ENCODE data around the gene ZBED5. TPM values are rescaled to one million over a fixed set of nuclear protein-coding genes. Genes with fewer than 3 reads are reported as not detected.

ZBED5 gene
- total RNA-seq, 4 donors from 2014 or later: 26.6 to 63.2 (median 32.2) TPM

GRCh38 chr11:10807493-10808234, 50.2 kb downstream of the ZBED5 start:
- peaks cover 37% of the 10 kb centered on the region for H3K36me3 ChIP-seq
- peaks cover 52% of the 10 kb centered on the region for H3K4me1 ChIP-seq
- 1% methylated on average over 16 of the region's 39 CpGs for WGBS

GRCh38 chr11:10806206-10806605, 51.6 kb downstream of the ZBED5 start:
- no peak for DNase-seq (ENCODE audit: low spot score in 2 of 2)
- H3K4me1 ChIP-seq: peaks cover 52% of the 10 kb centered on the region
- no peak overlapping the region for H3K27ac ChIP-seq
- H3K9me3 ChIP-seq: no peaks in the 10 kb centered on the region
- H3K27me3 ChIP-seq: no peaks in the 10 kb centered on the region
- peak overlapping the region; percentile 100 for H3K4me3 ChIP-seq
- no peak for TF ChIP-seq POLR2A (IDR thresholded peaks at IDR 0.05)
- no peak for TF ChIP-seq POLR2AphosphoS5 (IDR thresholded peaks at IDR 0.05)
- no peak for TF ChIP-seq EP300 (IDR thresholded peaks at IDR 0.05)
- no peak for TF ChIP-seq CTCF (IDR thresholded peaks at IDR 0.05)
- 66% methylated on average over 4 of the region's 4 CpGs for WGBS
- peaks cover 51% of the 10 kb centered on the region for H3K36me3 ChIP-seq

More at GRCh38 chr11:10807493-10808234, 50.2 kb downstream of the ZBED5 start:
- DNase-seq (ENCODE audit: low spot score in 2 of 2): peak; percentile 85
- TF ChIP-seq CTCF (IDR thresholded peaks at IDR 0.05) (no peak), POLR2AphosphoS5 (IDR thresholded peaks at IDR 0.05) (peak in 2 of 3 donors; percentile 24 to 57), POLR2A (IDR thresholded peaks at IDR 0.05) (peak in 1 of 2 donors; percentile 33)
- Histone ChIP-seq H3K27me3 (no peaks in the 10 kb centered on the region), H3K27ac (peak overlapping the region; percentile 100), H3K4me3 (peak overlapping the region; percentile 100), H3K9me3 (no peaks in the 10 kb centered on the region)

- peak overlapping the region; percentile 100 for H3K4me3 ChIP-seq
Measured at GRCh38 chr11:10805741-10806140, 52.1 kb downstream of the ZBED5 start.

GRCh38 chr11:10803676-10804075, 54.2 kb downstream of the ZBED5 start:
- peaks cover 76% of the 10 kb centered on the region for H3K36me3 ChIP-seq
- TF ChIP-seq CTCF (IDR thresholded peaks at IDR 0.05) (no peak), POLR2AphosphoS5 (IDR thresholded peaks at IDR 0.05) (no peak), EP300 (IDR thresholded peaks at IDR 0.05) (no peak), POLR2A (IDR thresholded peaks at IDR 0.05) (no peak)
- H3K4me1 ChIP-seq: peaks cover 45% of the 10 kb centered on the region
- 64% methylated on average over 6 of the region's 6 CpGs for WGBS
- H3K9me3 ChIP-seq: no peaks in the 10 kb centered on the region
- no peak for DNase-seq (ENCODE audit: low spot score in 2 of 2)
- no peak overlapping the region for H3K4me3 ChIP-seq
- H3K27me3 ChIP-seq: no peaks in the 10 kb centered on the region
- no peak overlapping the region for H3K27ac ChIP-seq

More at GRCh38 chr11:10805741-10806140, 52.1 kb downstream of the ZBED5 start:
- Histone ChIP-seq H3K27me3 (no peaks in the 10 kb centered on the region), H3K27ac (no peak overlapping the region), H3K4me1 (peaks cover 52% of the 10 kb centered on the region), H3K9me3 (no peaks in the 10 kb centered on the region), H3K36me3 (peaks cover 56% of the 10 kb centered on the region)
- 54% methylated on average over 8 of the region's 8 CpGs for WGBS
- TF ChIP-seq POLR2AphosphoS5 (IDR thresholded peaks at IDR 0.05) (no peak), POLR2A (IDR thresholded peaks at IDR 0.05) (no peak), EP300 (IDR thresholded peaks at IDR 0.05) (no peak), CTCF (IDR thresholded peaks at IDR 0.05) (no peak)
- no peak for DNase-seq (ENCODE audit: low spot score in 2 of 2)

Other genes starting within 250 kb of the ZBED5 start
- 1 to 10 TPM; 2.9 to 4.6 (median 4.2) TPM for gene IRAG1, start 164.3 kb downstream of the ZBED5 start, total RNA-seq
- gene CTR9, start 106.8 kb downstream of the ZBED5 start, total RNA-seq: 10 to 100 TPM; 28.6 to 34.1 (median 30.5) TPM
- gene EIF4G2, start 49.1 kb downstream of the ZBED5 start, total RNA-seq: 100 to 1,000 TPM; 439 to 593 (median 477) TPM

Measured in suprapubic skin (tissue), 4 donors.